T-helper 1 cell treated with Interleukin-12 subunit alpha and Interleukin-12 subunit beta and Interleukin-4 antibody, amounts not matched to agents 30 ng/mL and 1 ng/mL, for 36 hours (primary cell): ENCODE results near the gene NDRG2. TPM values are rescaled to one million over a fixed set of nuclear protein-coding genes. Genes with fewer than 3 reads are reported as not detected.
"Not testable (repeated sequence)": the region's sequence is repeated elsewhere in the genome, so short reads cannot be mapped to it uniquely, and the experiment has no call there.

ENCODE experiments used
- intact Hi-C: fragments of 100-400 bp; cut with micrococcal nuclease; formaldehyde crosslinking; loops from one replicate; pipeline ENCODE4 v1.15.1; 2024
- total RNA-seq: library from RNA; stranded (reverse); gene quantifications from 2 replicates; pipeline ENCODE4 v1.2.3, GENCODE V29; 2022

The NDRG2 gene
- total RNA-seq, 1 donor from 2014 or later: 4.6 TPM

DNA sequence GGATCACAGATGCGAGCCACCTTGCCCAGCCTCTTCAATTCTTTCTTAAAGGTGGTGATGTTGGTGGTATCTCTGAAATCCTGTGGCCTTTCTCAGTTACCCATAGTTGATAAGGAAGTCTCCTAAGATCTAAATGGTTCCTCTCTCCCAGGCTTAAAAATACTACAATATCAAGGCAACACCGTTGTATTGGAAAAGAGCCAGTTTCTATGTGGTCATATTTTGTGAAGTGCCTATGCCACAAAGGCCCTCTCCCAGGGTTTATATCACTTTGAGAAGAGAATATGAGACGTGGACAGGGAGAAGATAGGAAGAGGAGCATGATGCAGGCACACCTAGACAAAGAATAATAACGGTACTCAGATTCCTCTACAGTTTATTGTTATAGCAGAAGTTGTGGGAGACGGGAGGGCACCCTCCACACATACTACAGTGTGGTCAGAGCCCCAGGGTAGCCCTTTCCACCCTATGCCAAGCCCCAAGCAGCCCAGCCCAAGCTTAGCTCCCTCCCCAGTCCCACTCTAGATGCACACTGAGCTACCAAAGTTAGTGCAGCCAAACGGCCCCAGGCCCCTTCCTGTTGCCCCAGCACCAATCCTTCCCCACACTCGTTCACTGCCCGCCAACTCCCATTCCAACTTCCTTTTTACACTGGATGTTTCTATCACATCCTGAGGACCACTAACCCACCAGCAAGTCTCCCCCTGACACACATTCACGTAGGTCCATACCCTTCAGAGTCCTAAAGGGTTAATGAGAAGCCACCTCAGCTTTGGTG lies 8.3 kb downstream of the NDRG2 start:
- intact Hi-C loops: no loop called here

DNA sequence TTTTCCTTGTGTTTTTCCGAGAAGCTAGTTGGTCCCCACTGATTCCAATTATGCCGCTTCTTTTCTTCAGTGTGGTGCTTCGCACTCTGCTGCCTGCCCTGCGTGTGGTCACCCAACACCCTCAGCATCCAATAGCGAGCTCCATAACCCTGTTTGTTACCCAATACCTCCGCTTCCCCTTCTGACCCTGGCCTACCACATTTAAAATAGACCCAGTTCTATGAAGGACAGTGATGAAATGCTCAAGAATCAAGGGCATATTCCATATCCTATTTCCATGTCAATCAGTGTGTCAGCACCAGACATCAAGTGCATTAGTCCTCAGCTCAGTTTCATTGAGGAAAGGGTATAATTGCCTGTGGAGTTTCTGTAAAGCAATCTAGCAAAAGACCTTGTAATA lies 9.5 kb downstream of the NDRG2 start:
- intact Hi-C loops: no loop called here

DNA sequence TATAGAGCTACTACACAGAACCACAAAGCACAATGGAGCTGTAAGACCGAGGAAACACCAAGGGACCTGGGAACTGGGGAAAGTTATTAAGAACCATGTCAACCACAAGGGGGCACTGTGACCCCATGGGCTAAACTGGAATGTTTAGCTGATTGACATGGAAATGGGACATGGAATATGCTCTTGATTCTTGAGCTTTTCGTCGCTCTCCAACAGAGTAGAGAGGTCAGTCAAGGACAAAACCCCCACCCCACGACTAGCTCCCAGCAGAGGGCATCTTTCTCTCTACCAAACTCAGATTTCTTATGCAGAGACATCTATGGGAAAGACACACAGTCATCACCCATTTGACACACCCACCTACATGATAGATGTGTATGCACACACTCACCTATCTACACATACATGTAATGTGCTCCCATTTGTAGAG lies 10.1 kb downstream of the NDRG2 start:
- intact Hi-C loops: loop anchor here (1.0 kb wide), 3 partner anchors 26 to 93 kb away; no protein-coding TSS in a partner anchor

DNA sequence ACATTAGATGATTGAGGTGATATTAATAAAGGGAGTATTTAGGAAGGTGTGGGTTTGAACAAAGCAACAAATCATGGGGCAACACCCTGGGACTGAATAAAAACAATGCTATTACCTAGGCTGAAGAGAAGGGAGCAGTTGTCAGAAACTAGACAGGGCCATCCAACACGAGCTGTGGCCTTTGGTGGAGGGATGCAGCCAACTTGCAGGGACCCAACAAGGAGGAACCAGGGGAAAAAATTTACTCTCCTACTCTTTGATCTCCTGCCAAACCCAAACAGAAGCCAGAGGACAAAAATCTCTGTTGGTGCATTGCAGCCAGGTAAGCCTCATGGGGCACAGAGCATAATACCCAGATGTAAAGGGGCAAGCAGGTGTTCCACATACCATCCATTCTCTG lies 13.7 kb downstream of the NDRG2 start:
- intact Hi-C loops: no loop called here

DNA sequence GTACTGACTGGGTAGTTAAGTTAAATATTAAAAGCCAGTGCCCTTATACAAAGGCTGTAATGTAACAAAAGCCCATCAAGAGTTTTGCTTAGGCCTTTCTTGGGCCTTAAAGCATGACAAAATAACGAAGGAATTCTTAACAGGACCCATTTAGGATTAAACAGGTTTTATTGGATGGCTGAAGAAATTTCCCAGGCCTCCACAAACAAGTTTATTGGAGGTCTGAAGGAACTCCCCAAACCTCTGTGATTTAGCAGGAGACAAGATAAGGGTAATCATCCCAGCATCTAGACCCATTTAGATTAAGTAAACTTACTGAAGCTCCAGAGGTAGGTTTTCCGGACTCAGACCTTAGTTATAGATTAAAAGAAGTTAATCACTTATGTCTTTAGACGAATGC lies 15.1 kb downstream of the NDRG2 start:
- intact Hi-C loops: not testable (repeated sequence)

DNA sequence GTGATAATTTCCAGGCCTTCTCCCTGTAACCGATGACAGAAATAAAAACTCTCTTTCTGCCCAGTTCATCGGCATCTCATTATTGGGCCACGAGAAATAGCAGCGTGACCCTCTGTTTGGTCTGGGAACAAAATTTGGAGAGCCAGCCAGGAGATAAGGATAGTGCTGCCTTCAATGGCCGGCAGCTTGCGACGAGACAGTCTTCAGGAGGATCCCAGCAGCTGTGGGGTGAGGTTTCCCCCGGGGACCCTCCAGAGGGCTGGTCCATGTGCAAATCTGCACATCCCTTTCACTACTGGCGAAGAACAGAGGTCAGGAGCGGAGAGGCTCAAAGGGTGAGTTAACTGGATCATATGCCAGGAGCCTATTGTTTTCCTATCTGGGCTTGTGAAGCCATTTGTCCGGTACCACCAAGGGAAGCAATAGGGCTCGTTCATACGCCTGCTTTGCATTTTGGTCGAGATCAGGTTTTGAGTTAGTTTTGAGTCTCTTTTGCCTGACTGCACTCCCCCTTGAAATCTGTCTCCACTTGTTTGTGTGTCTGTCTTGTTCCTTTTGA lies 21.0 kb downstream of the NDRG2 start:
- intact Hi-C loops: no loop called here

DNA sequence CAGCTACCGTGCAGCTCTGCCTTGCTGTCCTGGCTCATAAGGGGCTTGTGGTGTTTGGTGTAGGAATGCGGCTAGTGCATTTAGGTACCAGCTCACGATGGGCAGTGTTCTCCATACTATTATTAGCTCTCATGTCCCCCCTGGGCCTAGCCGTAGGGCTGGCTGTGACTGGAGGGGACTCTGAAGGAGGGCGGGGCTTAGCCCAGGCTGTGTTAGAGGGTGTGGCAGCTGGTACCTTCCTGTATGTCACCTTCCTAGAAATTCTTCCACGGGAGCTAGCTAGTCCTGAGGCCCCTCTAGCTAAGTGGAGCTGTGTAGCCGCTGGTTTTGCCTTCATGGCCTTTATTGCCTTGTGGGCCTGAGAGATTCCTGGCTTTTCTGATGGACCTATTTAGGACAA lies 23.6 kb downstream of the NDRG2 start:
- intact Hi-C loops: no loop called here

DNA sequence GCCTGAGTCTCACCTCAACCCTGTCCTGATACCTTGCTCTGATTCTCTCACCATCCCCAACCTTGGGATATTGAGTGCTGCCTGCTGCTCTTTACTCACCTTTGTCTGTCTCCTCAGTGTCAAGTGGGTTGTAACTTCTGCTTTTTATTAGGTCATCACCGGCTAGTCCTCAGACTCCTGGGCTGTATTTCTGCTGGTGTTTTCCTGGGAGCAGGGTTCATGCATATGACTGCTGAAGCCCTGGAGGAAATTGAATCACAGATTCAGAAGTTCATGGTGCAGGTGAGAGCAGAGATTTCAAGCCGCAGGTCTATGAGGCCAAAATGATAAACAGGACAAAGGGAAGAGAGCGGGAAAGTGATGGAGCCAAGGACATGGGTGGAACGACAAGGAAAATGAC lies 25.3 kb downstream of the NDRG2 start:
- intact Hi-C loops: no loop called here

DNA sequence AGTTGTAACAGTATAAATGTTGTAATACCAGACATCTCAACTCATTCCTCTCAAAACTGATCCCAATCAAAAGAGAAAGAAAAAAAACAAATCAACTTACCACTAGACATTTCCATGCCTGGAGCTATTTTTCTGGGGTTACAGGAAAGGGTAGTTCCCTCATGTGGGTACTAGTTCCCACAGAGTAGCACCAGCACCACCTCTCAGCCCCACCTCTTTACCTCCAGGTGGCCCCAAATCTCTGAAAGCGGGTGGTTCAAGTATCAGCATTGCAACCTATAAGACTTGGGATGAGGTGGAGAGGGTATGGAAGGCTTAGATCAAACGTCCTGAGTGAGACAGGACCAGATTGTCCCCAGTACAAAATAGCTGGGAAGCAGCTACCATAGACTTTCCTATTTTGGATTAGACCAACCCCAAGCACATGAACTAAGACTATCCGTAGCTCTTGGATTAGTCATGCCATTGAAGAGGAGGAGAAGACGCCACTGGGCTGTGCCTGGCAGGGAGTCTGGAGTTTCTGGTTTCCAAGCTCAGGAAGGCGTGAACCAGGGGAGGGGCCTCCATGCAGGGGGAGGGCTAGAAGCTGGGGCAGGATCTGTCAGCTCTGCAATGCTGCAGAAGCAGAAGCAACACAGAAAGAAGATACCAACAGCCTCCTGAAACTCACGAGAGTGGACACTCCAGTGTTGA lies 26.0 kb downstream of the NDRG2 start, which contains the start of gene SLC39A2:
TSS of gene SLC39A2 (plus strand) at position 620 of the 693 bp plus-strand sequence. CDS start 154 bp downstream, outside the sequence.
- intact Hi-C loops: no loop called here

DNA sequence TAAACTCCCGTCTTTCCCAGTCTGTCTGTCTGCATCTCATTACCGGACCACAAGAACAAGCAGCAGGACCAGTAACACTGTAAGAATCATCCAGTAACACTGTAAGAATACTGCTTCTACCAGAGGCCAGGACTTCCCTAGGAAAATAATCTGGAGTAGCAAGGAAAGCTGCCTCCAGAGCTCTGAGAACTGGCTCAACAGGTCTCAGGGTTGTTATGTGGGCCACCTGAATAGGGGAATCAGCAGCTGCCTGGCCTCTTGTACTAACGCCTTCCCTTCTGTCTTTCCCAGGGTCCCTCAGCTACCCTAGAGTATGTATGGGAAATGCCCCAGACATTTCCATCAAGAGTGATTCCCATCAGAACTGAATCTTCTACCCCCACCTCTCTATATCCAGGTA lies 26.7 kb downstream of the NDRG2 start:
- intact Hi-C loops: no loop called here

DNA sequence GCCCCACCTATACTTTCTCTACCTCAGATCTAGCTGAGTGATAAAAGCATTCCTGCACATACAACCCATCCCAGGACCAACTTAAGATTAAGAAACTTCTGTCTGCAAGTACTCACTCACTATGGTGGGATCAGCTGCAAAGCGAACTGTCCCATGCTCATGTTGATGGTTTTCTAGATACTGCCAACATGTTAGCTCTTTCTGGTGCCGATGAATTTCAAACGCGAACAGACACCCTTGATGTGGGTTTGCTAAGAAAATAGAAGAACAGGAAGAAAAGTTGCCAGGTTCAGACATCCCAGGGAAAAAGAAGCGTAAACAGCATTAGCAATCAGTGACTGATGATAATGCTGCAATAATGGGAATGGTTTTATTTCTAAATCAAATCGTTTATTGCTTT lies 27.3 kb downstream of the NDRG2 start:
- intact Hi-C loops: no loop called here

DNA sequence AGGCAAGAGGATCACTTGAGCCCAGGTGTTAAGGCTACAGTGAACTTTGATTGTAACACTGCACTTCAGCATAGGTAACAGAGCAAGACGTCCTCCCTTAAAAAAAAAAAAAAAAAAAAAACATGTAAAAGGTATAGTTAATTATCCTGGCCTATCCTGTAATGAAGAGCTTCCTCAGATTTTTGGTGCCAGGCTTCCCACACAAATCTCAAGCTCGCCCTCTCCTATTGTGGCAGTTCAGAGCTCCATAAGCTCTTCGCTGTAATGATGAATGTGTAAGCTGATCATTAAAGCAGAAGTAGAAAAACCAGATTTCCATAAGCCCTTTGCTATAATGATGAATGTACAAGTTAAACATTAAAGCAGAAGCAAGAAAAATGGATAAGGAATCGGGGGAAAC lies 27.7 kb downstream of the NDRG2 start:
- intact Hi-C loops: no loop called here

DNA sequence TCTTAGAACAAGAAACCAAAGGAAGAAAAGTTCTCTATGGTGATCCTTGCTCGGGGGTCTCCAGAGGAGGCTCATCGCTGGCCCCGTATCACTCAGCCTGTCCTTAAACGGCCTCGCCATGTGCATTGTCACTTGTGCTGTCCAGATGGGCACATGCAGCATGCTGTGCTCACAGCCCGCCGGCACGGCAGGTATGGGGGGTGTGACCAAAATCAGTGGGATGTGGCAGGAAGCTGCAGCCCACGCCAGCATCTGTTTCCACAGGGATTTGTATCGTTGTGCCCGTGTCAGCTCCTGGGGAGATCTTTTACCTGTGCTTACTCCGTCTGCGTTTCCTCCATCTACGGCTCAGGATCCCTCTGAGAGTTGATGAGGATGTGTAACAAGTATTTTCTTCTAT lies 28.3 kb downstream of the NDRG2 start:
- intact Hi-C loops: no loop called here

DNA sequence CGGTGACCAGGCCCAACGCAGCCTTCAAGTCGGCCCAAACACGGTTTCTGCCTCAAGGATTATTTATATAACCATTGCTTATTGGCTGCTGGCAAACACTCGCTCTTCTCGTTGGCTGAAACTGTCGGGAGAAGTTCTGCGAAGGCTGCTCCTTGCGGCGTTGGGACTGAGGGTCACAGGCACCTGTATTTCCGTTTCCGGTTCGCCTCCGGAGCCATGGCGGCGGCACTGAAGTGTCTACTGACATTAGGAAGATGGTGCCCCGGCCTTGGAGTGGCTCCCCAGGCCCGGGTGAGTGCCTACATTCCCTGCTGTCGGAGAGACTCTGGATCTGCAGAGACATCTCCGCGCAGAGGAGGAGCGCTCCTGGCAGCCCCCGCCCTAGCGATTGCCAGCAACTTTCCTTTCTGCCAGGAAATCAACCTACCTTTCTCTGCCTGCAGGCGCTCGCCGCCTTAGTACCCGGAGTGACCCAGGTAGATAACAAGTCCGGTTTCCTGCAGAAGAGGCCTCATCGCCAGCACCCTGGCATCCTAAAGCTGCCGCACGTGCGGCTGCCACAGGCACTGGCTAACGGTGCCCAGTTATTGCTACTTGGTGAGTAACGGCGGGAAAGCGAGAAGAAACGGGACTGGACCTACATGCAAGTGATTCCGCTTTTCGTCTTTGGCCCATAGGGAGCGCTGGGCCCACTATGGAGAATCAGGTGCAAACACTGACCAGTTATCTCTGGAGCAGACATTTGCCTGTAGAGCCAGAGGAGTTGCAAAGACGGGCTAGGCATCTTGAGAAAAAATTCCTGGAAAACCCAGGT lies 34.9 kb downstream of the NDRG2 start, which contains the start of gene METTL17:
TSS of gene METTL17 (plus strand) at position 194 of the 814 bp plus-strand sequence. CDS start at position 217, 23 bp downstream.
- intact Hi-C loops: loop anchor here (1.0 to 10.0 kb wide), 4 partner anchors 19 to 645 kb away; partner anchors contain the start of genes PARP2 and TEP1

DNA sequence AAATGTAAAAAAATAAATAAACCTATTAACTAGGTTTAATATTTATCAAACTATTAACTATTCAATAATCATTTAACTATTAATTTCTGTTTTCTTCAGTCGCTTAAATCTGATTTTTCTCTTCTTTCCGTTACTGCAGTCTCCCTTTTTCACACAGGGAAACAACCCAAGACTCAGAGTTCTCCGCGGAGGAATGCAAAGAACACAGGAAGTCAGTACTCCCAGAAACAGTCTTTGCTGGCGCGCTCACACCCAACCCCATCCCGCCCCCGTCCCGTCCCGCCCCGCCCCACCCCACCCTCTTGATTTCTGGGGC lies 35.4 kb downstream of the NDRG2 start:
- intact Hi-C loops: loop anchor here (1.0 to 10.0 kb wide), 3 partner anchors 18 to 645 kb away; partner anchors contain the start of gene PARP2

DNA sequence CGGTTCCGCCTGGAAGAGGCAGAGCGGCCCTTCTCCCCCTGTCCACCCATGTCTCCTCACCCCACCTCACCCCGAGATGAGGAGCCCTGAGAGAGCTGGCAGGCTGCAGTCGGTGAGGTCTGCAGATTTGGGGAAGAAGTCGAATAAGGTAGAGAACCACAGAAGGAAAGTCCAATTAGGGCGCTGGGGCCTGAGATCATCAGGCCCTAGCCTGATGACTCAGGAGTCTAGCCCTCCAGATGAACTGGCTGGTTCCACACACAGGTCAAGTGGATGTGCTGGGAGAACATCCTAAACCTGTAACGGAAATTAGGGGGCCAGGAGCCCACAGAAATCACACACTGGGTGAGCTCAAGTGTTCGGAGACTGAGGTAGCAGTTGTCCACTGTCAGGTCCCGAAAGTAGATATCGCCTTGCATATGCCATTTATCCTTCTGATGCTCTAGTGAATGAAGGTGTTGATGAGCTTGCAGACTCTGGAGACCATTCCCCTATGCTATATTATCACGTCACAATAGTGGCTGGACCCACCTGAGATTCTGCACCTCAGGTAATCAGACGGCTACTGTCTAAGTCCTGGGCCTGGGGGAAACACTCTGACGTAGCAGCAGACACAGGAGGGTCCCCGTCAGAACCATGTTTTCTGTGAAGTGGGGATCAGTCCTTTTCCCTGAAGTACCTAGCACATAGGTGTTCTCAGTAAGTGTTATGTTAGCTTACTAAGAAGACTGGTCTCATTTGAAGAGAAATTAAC lies 36.0 kb downstream of the NDRG2 start:
- intact Hi-C loops: loop anchor here (1.0 to 10.0 kb wide), 3 partner anchors 18 to 644 kb away; partner anchors contain the start of gene PARP2

DNA sequence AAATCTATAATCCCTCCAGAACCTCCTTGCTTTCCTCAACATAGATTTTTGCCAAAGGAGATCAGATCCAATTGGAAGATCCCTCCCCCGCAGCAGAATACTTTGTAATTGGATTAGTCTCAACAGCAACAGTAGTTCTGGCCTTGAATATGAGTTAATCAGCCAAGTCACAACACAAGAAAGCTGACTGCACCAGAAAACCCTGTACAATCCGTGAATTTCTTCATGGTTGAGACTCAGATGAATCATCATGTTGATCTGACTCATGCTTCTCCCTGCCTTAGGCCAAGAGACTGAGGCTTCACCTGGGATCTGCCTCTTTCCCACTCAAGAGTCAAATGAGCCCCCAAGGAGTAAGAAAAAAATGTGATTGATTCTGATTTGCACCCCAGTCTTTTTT lies 38.0 kb downstream of the NDRG2 start:
- intact Hi-C loops: loop anchor here (10.0 kb wide), 1 partner anchor 642 kb away; the partner anchor contains the start of gene PARP2

DNA sequence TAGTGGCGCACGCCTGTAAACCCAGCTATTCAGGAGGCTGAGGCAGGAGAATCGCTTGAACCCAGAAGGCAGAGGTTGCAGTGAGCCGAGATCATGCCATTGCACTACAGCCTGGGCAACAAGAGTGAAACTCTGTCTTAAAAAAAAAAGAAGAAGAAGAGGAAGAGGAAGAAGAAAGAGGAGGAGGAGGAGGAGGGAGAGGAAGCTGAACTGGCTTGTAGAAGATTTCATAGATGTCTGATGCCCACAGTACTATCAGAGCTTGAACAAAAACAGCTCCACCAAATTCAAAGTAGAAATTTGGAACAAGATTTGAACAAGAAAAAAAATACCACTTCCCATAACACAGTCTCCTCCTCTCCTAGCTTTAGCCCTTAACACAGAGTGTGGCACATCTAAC lies 39.2 kb downstream of the NDRG2 start:
- intact Hi-C loops: loop anchor here (10.0 kb wide), 1 partner anchor 641 kb away; the partner anchor contains the start of gene PARP2

DNA sequence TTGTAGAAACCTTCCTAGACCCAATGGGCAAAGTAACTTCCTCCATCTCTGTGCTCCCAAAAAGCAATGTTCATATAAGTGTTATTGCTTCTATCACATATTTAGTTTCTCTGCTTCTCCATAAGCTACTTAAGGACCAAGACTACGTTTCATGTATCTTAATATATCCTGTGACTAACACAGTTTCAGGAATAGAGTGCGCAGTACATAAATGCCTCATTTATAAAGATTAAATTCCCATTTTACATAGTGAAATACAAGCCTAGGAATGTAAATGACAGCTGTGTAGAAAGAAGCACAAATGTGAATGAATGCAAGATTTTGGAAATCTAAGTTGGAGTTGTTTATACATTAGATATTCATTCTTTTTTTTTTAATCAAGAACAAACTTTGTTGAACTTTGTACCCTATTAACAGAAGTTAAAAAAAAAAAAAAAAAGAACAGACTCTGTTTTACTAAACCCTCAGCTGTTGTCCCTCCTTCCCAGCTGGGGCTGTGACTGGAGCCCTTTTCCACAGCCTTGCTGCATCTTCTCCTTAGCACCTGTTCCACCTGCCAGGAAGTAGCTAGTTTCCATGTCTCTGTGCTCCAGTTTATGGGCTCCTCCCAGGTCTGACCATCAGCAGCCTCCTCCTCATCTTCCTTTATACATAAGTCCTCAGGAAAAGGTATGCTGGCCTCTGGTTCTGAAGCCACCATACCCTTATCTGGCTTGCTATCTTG lies 42.1 kb downstream of the NDRG2 start:
- intact Hi-C loops: loop anchor here (10.0 kb wide), 1 partner anchor 638 kb away; the partner anchor contains the start of gene PARP2
